GM18508 (cell line): ENCODE results near the gene NDFIP2.
A peak's percentile ranks its signal among the peaks of the same experiment; 100 is the strongest.

ENCODE experiments used
- ATAC-seq: cut with Tn5 transposase; IDR thresholded peaks from one replicate; pipeline ENCODE4 v1.9.1; 2021; ENCODE audit warnings: moderate number of reproducible peaks; ENCODE audit not compliant: insufficient read depth, unreplicated experiment

NDFIP2 gene

DNA sequence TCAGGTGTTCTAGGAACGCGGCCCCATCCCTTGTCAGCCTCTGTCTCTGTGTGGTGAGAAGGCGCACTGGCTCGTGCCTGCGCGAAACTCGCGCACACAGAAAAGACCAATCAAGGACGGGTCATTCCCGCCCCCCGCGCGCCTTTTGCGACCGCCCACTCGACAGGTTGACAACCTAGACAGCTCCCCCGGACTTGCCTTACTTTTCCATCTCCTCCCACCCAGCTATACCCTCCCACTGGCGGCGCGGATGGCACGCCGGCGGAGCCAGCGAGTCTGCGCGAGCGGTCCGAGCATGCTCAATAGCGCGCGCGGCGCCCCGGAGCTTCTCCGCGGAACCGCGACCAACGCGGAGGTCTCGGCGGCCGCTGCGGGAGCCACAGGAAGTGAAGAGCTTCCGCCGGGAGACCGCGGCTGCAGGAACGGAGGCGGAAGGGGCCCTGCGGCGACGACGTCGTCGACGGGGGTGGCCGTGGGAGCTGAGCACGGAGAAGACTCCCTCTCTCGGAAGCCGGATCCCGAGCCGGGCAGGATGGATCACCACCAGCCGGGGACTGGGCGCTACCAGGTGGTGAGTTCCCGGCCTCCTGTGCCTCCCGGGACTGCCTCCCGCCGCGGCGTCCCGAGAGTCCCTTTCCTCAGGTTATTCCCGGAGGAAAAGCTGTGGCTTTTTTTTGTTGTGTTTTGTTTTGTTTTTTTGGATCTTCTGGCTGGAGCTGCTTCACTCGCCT, at the start of gene NDFIP2:
TSS of gene NDFIP2 (plus strand) at position 202 of the 731 bp plus-strand sequence. CDS start at position 251, 49 bp downstream.
- ATAC-seq = peak; percentile 74

DNA sequence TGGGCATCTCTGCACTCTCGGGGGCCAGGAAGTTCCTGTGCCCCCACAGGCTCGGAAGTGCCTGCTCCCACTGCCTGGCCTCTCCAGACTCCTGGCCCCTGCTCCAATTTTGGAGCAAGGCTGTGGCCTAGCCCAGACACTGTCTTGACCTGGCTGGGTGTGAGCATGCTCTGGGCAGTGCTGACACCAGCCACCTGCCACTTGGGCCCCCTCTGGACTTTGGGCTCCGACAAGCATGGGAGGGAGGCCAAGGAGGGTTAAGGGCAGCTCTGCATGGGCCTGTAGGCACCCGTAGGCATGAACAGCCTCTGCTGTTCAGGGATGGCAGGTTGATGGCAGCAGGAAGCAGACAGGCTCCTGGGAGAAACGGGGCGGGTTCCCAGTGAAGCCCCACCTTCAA, 48.9 kb upstream of the NDFIP2 start:
- no peak for ATAC-seq

DNA sequence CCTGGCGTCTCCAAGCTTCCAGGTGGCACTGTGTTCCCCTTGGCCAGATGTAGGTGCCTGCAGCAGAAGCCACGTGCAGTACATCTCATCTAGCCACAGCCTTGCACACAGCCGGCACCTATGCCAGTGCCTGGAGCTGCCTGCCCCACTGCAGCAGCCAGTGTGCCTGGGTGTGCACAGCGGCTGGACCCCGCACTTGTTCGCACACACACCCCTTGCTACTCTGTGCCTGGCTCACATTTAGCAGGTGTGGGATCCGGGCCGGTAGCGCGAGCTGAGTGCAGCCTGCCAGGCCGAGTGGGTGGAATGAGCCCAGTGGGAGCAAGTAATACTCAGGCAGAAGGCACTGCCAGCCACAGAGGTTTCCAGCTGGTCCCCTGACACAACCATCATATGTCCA, 48.0 kb upstream of the NDFIP2 start:
- ATAC-seq = no peak

GRCh38 chr13:79434556-79434955, 46.4 kb upstream of the NDFIP2 start:
- no peak for ATAC-seq

- ATAC-seq = no peak
Measured at GRCh38 chr13:79435561-79435990, 45.4 kb upstream of the NDFIP2 start.

DNA sequence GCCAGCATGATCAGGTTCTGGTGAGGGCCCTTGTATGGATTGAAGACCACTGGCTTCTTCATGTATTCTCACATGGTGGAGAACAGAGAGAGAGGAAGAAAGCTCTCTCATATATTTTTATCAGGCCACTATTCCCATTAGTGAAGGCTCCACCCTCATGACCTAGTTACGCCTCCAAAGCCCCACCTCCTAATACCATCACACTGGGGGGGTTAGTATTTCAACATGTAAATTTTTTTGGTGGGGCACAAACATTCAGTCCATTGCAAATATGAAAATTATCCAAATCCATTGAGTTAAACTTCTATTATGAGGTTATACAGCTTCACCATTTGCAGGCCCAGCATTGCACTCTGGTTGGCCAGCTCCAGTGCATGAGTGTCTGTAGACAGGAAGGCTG, 41.7 kb upstream of the NDFIP2 start:
- no peak for ATAC-seq

- no peak for ATAC-seq
Measured at GRCh38 chr13:79440958-79441528, 39.9 kb upstream of the NDFIP2 start.

- no peak for ATAC-seq
Measured at GRCh38 chr13:79442221-79442620, 38.7 kb upstream of the NDFIP2 start.

DNA sequence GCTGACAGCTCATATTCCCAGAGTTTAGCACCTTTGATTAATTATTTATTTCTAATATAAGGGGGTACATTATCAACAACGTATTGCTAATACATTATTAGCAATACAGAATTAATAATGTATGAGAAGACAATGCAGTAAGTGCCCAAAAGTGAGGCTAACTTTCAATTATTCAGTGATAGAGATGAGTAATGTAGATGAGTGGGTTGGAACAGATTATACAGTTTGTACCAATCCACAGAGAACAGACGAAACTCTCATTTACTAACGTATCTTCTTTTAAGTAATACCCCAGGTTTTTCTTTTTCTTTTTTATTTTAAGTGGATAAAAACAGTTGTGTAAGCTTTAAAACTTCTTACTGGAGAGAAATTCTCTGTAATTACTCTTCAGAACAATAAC, 38.2 kb upstream of the NDFIP2 start:
- ATAC-seq = no peak

DNA sequence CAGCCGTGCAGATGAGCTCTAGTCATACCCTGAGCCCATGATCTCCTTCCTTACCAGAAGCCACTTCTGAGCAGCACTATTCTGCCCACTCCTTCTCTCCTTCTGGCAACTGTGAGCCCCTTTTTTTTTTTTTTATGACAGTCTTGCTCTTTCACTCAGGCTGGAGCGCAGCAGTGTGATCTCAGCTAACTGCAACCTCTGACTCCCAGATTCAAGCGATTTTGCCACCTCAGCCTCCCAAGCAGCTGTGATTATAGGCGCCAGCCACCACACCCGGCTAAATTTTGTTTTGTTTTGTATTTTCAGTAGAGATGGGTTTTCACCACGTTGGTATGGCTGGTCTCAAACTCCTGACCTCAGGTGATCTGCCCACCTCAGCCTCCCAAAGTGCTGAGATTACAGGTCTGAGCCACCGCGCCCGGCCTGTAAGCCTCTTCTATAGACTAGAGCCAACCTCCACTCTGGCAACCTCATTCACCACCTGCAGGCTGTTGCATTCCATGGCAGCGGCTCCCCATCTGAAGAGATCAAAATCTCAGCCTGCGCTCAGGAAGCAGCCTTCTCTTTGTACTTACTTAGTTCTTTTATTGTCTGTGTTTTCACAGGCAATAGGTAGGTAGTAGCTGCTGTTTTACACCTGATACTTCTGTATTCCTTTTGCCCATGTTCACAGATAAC, 34.8 kb upstream of the NDFIP2 start:
- ATAC-seq = no peak

GRCh38 chr13:79447141-79447540, 33.8 kb upstream of the NDFIP2 start:
- no peak for ATAC-seq

DNA sequence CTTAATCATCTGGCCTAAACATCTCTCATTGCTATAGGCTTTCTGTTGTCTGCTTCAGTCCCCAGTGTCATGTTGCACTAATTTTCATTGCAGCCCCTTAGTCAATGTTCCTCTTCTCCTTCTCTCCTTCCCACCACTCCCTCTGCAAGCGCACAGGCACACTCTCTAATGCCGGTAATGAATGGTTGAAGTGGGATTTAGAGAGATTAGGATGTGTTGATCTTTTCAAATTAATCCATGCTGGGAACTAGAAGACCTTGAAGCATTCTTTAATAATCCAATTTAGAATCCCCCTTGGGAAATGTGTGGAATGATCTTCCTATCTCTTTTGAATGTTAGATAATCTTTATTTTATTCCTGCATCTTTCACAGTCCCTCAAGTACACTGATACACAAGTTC, 33.2 kb upstream of the NDFIP2 start:
- ATAC-seq = no peak

- ATAC-seq = no peak
Measured at GRCh38 chr13:79448413-79448812, 32.5 kb upstream of the NDFIP2 start.

DNA sequence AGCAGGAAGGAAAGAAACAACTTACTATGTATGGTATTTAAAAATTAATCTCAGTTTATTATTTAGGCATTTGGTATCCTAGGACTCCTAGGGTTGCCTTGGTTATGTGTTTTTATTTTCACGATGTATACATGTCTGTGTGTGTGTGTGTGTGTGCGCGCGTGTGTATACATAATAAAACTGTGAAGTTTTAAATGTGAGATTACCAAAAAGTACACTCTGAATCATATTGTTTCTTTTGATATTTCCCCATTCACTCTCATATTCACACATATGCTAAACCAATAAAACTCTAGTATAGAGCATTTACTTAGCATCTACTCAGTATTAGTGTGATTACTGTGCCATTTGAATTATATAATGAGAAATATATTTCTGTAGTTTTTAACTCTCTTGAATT, 30.8 kb upstream of the NDFIP2 start:
- ATAC-seq = no peak

DNA sequence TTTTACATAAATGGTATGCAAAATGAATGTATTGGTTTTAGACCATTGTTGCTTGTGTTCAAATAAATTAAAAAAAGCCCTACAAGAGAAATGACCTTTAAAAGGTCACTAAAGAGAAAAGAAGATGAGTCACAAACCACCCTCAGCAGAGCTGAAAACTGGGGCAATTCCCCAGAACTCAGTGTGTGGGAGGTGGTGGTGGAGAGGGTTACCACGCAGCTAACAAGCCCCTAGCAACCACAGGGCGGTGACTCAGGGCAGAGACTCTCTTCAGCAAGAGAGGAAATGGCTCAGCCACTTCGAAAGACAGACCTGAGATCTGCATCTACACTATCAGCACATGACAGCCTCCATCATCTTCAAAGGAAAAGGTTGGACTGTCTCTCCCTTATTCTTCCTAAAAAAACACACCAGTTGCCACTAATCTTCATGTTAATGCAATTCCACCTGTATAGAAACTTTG, 29.4 kb upstream of the NDFIP2 start:
- peak; percentile 98 for ATAC-seq

- ATAC-seq = no peak
Measured at GRCh38 chr13:79452239-79452913, 28.6 kb upstream of the NDFIP2 start.

DNA sequence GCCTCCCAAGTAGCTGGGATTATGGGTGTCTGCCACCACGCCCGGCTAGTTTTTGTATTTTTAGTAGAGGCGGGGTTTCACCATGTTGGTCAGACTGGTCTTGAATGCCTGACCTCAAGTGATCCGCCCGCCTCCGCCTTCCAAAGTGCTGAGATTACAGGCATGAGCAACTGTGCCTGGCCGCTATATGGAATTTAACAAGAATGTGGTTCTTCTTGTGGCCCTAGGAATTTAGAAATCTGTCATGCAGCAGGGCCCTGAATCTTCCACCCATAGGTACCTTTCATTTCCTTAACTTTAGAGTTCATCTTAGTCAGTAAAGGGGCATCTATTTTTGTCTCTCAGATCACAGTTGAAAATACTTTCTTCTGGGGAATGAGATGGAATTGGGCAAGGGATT, 25.6 kb upstream of the NDFIP2 start:
- no peak for ATAC-seq

- no peak for ATAC-seq
Measured at GRCh38 chr13:79456051-79456450, 24.9 kb upstream of the NDFIP2 start.

GRCh38 chr13:79456656-79457365, 24.1 kb upstream of the NDFIP2 start:
- no peak for ATAC-seq

DNA sequence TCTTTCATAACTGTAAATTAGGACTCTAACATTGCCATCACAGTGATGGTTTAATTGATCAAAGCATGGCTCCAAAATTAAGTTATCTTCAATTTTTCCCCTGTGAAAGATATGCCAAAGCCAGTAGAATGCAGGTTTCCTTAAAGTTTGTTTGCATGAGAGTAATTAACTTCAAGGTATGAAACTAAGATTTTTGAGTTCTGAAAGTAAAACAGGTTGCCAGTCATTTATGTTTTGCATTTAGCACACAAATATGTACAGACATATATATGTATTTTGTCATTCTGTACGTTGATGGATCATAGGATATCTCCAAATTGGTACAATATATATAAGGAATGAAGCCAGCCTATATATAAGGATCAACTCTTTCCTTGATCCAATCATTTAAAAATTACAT, 23.6 kb upstream of the NDFIP2 start:
- no peak for ATAC-seq
